GM21360 (cell line): Measurements from ENCODE around the gene CMKLR1.

Experiments
- ATAC-seq: cut with Tn5 transposase; IDR thresholded peaks from one replicate; pipeline ENCODE4 v1.9.1; 2021; ENCODE audit warnings: mild to moderate bottlenecking, moderate library complexity; ENCODE audit not compliant: unreplicated experiment

Gene CMKLR1, protein sequence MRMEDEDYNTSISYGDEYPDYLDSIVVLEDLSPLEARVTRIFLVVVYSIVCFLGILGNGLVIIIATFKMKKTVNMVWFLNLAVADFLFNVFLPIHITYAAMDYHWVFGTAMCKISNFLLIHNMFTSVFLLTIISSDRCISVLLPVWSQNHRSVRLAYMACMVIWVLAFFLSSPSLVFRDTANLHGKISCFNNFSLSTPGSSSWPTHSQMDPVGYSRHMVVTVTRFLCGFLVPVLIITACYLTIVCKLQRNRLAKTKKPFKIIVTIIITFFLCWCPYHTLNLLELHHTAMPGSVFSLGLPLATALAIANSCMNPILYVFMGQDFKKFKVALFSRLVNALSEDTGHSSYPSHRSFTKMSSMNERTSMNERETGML

DNA sequence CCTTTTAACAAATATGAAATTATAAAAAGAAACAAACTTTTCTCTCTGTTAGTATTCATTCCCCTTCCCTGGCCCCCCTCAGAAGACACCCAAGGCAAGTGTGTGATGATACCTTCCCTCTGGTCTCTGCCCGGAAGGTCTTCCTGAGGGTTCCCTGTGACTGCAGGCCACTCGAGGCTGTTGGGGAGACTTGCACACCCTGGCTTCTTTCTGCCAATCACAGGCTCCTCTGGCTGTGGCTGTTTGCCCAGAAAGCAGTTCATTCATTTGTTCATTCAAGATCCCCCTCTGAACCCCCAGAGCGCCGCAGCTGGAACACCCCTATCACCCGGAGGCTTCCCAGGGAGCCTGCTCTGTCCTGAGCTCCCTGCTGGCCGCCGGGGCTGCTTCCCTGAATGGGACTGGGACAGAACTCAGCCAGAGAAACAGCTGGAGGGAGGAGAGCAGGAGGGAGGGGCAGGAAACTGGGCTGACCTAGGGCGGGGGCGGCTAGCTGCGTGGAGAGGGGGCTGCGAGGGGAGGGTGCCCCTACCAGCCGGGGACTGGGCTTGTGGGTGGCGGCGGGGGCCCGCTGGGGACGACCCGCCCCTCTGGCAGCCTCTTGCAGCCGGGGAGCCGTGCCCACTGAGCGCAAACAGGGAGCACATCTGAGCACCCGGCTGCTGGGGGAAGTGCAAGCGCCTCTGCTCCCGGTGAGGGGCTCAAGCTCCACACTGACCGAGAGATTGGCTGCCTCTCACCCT, at the start of gene CMKLR1:
Gene CMKLR1, minus strand, starts transcription at position 397 of the 743 bp plus-strand sequence. CDS start 45,720 bp downstream, outside the sequence.
- no peak for ATAC-seq

DNA sequence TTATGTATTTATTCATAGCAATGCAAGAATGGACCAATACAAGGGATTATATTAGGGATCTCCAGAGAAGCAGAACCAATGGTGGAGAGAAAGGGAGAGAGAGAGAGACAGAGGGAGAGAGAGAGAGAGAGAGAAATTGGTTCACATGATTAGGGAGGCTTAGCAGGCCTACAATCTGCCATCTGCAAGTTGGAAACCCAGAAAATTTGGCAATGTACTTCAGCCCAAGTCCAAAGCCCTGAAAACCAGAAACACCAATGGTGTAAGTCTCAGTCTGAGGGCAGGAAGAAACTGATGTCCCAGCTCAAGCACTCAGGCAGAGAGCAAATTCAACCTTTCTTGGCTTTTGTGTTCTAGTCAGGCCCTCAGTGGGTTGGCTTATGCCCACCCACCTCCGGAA, 48.7 kb upstream of the CMKLR1 start:
- ATAC-seq: no peak

DNA sequence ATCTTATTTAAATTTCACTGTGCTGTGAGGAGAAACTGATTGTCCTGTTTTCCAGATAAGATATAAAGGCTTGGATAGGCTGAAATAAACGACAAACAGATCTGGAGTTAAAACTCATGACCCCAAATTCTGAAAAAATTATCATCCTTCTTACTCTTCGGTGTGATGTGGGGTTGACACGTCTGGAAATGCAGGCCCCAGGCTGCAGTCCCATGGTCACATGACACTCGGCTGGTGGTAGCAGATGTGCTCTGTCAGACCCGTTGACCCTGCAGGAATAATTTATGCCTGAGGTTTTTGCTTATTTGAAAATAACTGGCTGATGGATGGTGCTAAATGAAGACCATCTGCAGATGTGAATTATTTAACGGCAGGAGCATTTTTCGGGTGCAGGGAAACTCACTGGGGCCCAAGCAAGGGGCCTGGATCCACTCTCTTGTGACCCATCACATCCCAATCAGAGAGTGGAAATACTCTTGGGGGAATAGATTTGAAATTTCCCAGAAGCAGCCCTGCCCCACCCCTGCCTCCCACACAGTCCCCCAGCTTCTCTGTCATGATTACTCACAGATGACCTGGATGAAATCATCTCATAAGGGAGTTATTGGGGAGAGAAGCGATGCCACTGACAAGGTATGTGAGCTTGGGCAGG, 47.7 kb upstream of the CMKLR1 start:
- no peak for ATAC-seq

DNA sequence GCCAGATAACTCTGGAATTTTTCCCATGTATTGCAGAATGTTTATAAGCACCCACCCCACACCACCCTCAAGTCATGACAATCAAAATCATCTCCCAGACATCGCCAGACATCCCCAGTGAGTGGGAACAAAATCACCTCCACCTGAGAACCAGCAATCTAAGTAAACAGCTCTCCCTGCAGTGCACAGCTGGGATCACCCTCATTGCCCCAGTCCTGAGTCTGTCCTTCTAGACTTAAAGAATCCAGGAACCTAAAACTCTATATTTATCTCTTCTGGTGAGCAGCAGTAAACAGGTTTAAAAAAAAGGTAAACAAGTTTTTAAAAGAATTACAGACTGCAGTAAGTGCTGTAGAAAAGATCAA, 43.3 kb upstream of the CMKLR1 start:
- no peak for ATAC-seq

DNA sequence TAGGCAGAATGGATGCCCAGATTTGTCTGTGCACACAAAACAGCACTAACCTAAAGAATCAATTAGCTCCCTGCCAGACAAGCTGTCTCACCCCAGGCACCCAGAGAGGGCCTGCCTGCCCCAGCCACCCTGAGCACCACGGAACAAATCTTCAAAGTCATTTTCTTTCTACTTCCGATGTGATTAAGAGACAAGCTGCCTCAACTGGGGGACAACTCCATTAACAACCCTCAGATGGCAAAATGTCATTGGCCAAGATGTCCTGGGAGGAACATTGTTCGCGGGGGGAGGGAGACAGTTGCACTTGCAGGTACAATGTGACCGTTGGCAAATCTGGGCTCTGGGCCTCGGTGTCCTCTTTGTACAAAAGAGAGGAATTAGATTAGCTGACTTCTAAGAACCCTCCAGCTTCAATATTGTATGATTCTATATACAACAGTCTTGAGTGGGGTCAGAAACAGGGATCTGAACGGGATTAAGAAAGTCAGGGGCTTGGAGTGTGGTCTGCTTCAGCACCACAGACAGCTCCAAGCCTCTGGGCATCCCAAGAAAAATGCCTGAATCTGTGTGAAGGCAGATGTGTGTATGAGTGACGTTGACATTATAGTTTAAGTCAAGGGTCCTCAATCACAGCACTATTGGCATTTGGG, 42.8 kb upstream of the CMKLR1 start:
- ATAC-seq: no peak

DNA sequence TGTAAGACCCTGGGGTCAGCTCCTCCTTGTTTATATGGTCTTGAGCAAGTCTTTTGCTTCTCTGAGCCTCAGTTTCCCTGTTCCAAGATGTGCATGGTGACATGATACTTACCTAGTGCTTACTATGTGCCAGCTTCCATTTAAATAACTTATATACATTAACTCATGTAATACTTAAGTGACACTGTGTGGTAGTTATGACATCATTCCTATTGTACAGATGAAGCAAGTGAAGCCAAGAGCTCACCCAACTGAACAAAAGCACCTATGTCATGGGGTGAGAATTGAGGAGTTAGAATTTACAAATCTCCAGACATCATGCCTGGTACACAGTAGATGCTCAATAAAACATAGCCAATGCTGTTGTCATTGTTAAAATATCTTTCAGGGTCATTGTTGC, 41.3 kb upstream of the CMKLR1 start:
- ATAC-seq: no peak

DNA sequence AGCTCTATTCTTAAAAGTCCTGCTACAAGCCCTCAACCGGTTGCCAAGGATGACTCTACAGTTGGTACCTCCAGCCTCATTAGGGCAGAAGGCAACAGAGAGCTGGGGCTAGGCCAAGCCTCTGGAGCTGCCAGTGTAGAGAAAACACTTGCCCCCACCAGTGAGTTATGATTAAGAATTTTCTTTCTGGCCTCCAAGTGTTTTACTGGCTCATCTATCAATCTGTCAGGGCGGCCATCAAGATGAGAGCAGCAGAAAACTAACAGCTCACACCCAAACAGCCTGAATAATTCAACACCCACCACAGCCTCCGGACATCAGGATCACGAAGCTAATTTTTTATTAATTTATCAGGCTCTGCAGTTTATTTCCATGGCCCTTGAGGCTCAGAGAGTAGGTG, 40.7 kb upstream of the CMKLR1 start:
- no peak for ATAC-seq

DNA sequence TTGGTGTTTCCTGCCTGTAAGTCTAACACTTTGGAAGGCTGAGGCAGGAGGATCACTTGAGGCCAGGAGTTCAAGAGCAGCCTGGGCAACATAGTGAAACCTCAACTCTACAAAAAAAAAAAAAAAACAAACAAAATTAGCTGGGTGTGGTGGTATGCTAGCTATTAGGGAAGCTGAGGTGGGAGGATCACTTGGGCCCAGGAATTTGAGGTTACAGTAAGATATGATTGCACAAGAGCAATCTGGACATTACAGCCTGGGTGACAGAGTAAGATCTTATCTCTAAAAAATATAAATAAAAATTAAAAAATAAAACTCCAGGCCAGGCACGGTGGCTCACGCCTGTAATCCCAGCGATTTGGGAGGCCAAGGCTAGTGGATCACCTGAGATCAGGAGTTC, 39.8 kb upstream of the CMKLR1 start:
- no peak for ATAC-seq

DNA sequence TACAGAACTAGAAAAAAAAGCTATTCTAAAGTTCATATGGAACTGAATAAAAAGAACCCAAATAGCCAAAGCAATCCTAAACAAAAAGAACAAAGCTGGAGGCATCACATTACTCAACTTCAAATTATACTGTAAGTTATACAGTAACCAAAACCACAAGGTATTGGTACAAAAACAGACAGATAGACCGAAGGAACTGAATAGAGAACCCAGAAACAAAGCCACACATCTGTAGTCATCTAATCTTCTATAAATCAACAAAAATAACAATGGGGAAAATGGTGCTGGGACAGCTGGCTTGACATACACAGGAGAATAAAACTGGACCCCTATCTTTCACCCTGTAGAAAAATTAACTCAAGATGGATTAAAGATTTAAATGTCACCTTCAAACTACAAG, 38.1 kb upstream of the CMKLR1 start:
- ATAC-seq: no peak

DNA sequence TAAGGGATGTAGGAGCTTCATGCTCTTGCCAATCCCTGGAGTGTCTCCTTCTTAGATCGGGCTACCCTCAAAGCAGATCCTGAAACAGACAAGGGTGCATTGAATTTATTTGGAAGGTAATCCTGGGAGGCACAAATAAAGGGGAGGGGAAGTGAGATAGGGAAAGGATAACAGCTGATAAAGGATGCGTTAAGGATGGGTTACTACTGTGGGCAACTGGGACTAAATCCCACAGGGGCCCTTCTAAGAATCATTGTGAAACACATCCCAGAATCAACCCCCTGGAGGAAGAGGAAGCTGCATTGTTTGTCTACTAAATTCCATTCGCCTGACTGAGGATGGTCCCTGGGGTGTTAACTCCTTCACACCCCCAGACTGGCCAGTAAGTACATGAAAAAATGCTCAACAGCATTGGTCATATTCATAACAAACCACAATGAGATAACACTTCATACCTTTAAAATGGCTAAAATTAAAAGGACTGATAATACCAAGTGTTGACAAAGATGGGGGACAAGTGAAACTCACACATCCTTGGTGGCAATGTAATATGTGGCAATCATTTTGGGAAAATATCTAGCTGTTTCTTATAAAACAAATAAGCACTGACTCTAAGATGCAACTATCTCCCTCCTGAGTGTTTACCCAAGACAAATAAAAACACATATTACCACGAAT, 37.0 kb upstream of the CMKLR1 start:
- no peak for ATAC-seq

DNA sequence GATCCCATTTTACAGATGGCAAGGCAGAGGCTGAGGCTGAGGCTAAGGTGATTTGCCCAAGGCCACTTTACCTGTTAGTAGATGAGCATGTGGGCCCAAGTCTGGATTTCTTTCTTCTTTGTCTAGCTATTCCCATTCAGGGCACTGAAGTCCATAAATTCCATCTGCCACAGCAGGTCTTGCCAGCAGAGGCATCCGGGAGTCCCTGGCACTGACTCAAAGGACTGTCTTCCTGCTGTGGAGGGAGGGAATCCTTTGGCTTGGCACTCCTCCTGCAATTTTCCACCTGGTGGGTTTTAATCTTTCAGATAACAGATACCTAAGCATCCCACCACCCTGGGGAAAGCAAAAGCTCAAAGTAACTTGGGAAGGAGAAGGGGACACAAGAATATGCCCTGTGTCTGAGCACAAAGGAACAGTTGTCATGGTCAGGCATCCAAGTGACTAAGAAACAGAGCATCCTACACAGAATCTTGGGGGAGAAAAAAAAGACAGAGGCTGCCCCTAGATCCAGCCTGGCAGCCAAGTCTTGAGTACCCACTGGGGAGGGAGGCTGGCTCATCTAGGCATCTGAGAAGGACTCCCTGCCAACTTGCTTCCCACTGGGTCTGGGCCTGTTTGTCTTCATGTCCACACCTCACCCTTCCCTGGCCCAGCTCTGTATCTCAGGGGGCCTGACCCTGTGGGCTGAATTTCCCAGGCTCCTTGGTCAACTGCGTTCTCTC, 35.6 kb upstream of the CMKLR1 start:
- ATAC-seq: no peak

DNA sequence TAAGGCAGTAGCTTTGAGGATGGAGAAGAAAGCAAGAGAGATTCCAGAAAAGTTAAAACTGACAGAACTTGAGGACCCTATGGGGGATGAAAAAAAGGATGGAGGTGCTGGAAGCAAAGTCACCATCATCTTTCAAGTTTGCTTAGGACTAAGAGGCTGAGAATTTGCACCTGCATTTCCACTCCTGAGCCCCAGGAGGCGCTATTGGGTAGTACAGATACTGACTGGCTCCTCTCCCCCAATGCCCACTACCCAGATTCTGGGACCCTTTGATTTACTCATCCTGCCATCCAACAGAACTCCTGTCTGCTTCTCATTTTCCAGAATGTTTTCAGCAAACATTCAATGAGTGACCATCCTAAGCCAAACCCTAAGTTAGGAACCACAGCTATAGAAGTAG, 34.0 kb upstream of the CMKLR1 start:
- ATAC-seq: no peak

DNA sequence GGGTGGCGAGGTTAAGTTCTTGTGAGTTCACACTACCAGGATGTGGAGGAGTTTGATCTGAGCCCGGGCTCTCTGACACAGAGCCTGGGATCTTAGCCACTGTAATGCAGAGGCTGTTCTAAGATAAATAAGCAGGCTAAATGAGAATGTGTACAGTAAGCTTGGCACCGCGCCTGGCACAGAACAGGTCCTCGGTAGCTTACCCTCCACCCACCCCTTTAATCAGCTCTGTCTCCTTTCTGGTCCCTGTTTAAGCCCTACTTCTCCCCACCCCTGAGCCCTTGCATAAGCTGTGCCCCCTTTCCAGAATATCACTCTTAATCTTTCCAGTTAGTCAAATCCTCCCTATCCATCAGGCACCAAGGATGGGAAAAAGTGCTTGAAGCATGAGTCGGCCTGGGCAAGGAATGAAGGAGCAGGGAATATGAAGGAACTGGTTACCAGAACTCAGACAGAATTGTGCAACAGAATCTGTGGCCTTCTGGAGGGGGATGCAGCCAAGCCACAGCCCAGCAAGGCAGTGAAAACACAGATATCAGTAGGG, 32.8 kb upstream of the CMKLR1 start:
- no peak for ATAC-seq

DNA sequence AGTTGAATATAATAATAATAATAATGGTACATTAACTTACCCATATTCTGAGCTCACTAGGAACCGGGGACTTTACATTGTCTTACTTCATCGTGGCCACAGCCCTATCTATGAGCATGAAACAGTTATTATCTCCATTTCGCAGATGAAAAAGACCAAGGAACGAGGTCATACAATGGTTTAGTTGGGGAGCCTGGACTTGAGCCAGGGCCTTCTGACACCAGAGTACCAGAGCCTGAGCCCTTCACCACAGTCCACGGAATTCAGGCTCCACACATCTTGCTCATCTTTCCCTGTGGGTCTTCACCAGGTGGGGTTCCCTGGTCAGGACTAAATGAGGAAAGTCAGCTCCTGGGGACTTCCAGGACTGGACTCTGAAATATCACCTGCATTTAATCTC, 31.3 kb upstream of the CMKLR1 start:
- no peak for ATAC-seq

DNA sequence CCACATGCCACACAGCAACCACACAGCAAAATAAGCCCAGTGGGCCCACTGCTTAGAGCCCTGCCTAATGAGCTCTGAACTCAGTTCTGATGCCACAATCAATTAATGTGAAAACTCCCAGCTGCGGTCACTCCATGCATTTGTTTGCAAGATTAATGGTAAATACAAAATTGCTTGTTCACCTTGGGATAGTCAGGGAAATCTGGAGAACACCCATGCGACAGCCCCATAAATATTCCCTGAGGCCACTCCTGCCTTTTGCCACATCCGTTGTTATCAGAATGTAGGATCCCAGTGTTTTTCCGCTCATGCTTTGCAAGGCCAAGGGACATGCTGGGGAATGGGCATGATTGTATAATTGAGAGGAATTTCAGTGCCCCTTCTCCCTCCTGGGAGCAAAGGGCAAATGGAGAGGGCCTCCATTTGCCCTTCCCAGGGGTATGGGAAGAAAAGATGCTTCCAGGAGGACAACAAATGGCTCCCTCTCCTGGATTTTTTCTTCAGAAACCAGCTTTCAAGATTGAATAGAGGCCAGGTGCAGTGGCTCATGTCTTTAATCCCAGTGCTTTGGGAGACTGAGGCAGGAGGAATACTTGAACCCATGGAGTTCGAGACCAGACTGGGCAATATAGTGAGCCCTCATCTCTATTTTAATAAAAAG, 30.8 kb upstream of the CMKLR1 start:
- no peak for ATAC-seq

DNA sequence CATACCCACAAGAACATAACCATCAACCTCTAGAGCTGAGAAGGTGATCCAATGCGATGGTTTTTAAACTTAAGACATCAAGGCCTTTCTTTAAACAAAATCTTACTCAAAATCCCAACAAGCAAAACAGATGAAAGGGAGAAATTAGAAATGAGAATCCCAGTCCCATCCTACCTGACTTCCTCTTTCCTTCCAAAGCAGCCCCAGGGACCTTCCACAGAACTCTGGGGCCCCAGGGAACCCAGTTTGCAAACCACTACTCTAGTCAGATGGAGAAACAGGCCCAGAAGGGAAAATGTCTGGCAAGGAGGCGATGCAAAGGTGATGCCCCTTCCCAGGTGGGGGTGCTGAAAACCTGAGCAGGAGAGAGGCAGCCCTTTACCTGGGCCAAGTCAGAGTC, 29.0 kb upstream of the CMKLR1 start:
- no peak for ATAC-seq

DNA sequence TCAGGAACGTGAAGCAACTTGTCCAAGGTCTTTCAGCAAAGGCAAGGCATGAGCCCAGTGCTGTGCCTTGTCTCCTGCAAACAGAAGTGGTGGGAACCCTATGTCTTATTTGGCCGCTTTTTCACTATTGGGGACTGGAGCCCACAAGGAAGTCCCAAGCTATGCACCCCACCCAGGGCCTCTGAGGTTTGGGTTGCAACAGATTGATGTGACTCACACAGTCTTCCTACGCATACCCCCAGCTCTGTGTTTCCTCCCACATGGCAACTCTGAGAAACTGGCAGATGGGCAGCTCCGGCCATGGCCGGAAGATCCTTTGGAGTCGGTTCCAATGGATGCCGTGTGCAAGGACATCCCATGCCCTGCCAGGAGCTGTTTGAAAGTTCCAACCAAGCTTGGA, 28.3 kb upstream of the CMKLR1 start:
- no peak for ATAC-seq

DNA sequence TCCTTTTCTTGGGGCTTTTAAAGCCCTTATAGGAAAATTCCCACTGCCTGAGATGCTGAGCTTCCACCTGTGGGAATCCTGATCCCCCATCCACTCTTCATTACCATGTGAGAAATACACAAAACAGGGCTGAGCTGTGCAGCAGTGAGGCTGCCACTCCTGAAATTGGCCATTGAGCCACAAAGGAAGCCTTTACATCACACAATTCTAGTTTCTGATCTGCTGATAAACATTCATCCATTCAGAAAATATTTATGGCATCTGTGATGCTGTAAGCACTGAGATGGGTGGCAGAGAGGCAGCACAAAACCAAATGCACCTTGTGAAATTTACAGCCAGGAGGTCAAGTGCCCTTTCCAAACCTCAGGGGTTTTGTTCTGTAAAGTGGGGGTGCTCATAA, 26.2 kb upstream of the CMKLR1 start:
- no peak for ATAC-seq

DNA sequence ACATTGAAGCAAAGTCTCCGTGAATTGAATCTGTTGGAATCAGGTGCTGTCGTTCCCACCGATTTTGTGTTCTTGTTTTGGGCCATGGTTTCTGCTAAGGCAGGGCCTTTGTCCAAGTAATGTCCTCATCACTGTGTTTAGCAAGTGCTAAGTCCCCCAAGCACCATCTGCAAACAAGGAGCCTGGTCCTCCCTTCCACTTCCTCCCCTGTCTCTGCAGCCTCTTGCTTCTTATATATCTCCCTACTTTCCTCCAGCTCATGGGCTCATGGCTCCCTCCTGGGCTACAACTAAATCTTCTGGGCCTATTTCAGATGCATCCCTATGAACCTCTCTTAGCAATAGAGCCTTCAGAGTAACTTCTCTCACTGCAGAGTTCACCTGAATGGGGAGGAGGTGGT, 25.8 kb upstream of the CMKLR1 start:
- no peak for ATAC-seq

DNA sequence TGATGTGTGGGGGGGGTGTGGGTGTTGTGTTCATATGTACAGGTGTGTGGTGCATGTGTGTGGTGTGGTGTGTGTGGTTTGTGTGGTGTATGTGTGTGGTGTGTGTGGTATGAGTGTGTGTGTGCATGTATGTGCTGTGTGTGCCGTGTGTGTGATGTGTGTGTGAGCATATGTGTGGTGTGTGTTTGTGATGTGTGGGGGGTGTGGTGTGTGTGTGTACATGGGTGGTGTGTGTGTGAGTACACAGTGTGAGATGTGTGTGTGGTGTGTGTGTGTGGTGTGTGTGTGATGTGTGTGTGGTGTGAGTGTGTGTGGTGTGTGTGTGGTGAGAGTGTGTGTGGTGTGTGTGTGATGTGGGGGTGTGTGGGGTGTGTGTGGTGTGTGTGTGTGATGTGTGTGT, 24.5 kb upstream of the CMKLR1 start:
- ATAC-seq: no peak
